Gastrocnemius medialis (tissue), 4 donors: ENCODE data around the gene KLB.

Experiments
- POLR2A ChIP-seq, 2 donors: fragments of 450-650 bp; IDR thresholded peaks; one replicate each; pipeline ENCODE4 v1.6.1; 2017; ENCODE audit warnings: antibody characterized with exemption in 2 of 2, mild to moderate bottlenecking in 2 of 2, moderate library complexity in 2 of 2
- TF ChIP-seq, protein P1 (sequence below), 5 experiments: fragments of 450-650 bp in 3 of 5; fragments of 200-600 bp in 2 of 5; sonication (generic) in 2 of 5; IDR thresholded peaks in 4 of 5; conservative IDR thresholded peaks in 1 of 5; 1 replicate in 4 of 5; 2 replicates in 1 of 5; pipeline ENCODE4 v1.5.1; 2016 to 2019; ENCODE audit warnings: antibody characterized with exemption in 5 of 5, mild to moderate bottlenecking in 3 of 5, moderate library complexity in 3 of 5

- TF ChIP-seq POLR2A (IDR thresholded peaks at IDR 0.05), result no peak
- TF ChIP-seq, protein P1, sequence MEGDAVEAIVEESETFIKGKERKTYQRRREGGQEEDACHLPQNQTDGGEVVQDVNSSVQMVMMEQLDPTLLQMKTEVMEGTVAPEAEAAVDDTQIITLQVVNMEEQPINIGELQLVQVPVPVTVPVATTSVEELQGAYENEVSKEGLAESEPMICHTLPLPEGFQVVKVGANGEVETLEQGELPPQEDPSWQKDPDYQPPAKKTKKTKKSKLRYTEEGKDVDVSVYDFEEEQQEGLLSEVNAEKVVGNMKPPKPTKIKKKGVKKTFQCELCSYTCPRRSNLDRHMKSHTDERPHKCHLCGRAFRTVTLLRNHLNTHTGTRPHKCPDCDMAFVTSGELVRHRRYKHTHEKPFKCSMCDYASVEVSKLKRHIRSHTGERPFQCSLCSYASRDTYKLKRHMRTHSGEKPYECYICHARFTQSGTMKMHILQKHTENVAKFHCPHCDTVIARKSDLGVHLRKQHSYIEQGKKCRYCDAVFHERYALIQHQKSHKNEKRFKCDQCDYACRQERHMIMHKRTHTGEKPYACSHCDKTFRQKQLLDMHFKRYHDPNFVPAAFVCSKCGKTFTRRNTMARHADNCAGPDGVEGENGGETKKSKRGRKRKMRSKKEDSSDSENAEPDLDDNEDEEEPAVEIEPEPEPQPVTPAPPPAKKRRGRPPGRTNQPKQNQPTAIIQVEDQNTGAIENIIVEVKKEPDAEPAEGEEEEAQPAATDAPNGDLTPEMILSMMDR (IDR thresholded peaks at IDR 0.05 in 4 of 5, conservative IDR thresholded peaks at IDR 0.05 in 1 of 5), result no peak
Observed at GRCh38 chr4:39484582-39485272, 78.0 kb downstream of the KLB start.
